Left renal cortex interstitium (tissue), 4 donors: ENCODE results near the gene ELFN1. TPM values are rescaled to one million over a fixed set of nuclear protein-coding genes. Genes with fewer than 3 reads are reported as not detected.

ENCODE experiments used
- DNase-seq, 4 donors: peaks; one replicate each; pipeline ENCODE4 v3.0.0-alpha.2; 2013; ENCODE audit warnings: low read depth in 4 of 4, low spot score in 2 of 4, missing footprints in 1 of 4
- polyA plus RNA-seq, 4 donors: library from polyadenylated mRNA; unstranded; fragments of 120-200 nt; gene quantifications; one replicate each; pipeline ENCODE4 v1.2.1, GENCODE V29; 2013; ENCODE audit not compliant: insufficient read length in 4 of 4

Gene ELFN1
- polyA plus RNA-seq, 4 donors: 11.7 to 22.0 (median 17.5) TPM

GRCh38 chr7:1641661-1642260, 28.3 kb upstream of the ELFN1 start:
- DNase-seq: no peak

- DNase-seq: no peak
Observed at GRCh38 chr7:1642291-1642731, 27.8 kb upstream of the ELFN1 start.

- no peak for DNase-seq
Observed at GRCh38 chr7:1643270-1644092, 26.6 kb upstream of the ELFN1 start.

GRCh38 chr7:1644341-1645070, 25.6 kb upstream of the ELFN1 start:
- no peak for DNase-seq

- DNase-seq: no peak
Observed at GRCh38 chr7:1645071-1645409, 25.0 kb upstream of the ELFN1 start.

- no peak for DNase-seq
Observed at GRCh38 chr7:1645476-1645875, 24.6 kb upstream of the ELFN1 start.

- DNase-seq: no peak
Observed at GRCh38 chr7:1646391-1646790, 23.7 kb upstream of the ELFN1 start.

GRCh38 chr7:1646957-1647891, 22.9 kb upstream of the ELFN1 start:
- DNase-seq: no peak

- no peak for DNase-seq
Observed at GRCh38 chr7:1647961-1648672, 22.0 kb upstream of the ELFN1 start.

- DNase-seq: no peak
Observed at GRCh38 chr7:1649751-1650326, 20.2 kb upstream of the ELFN1 start.

GRCh38 chr7:1650363-1651030, 19.6 kb upstream of the ELFN1 start:
- DNase-seq: no peak

- no peak for DNase-seq
Observed at GRCh38 chr7:1651031-1651446, 19.0 kb upstream of the ELFN1 start.

- DNase-seq: no peak
Observed at GRCh38 chr7:1651891-1652290, 18.2 kb upstream of the ELFN1 start.

- no peak for DNase-seq
Observed at GRCh38 chr7:1653500-1653899, 16.6 kb upstream of the ELFN1 start.

GRCh38 chr7:1654111-1654510, 16.0 kb upstream of the ELFN1 start:
- DNase-seq: no peak

GRCh38 chr7:1654738-1655475, 15.2 kb upstream of the ELFN1 start:
- DNase-seq: no peak

- DNase-seq: no peak
Observed at GRCh38 chr7:1659696-1660095, 10.4 kb upstream of the ELFN1 start.

GRCh38 chr7:1661461-1661860, 8.6 kb upstream of the ELFN1 start:
- no peak for DNase-seq
